Fibroblast of mammary gland (primary cell): ENCODE data around the gene CNGB1.

Experiments used
- DNase-seq: peaks from one replicate; pipeline ENCODE4 v3.0.0-alpha.2; 2010; ENCODE audit warnings: low read depth
- H3K4me3 ChIP-seq: 2 replicates; pipeline ENCODE4 v1.5.1; 2011; ENCODE audit warnings: low read depth, mild to moderate bottlenecking, low read length, moderate library complexity; ENCODE audit not compliant: control insufficient read depth
- TF ChIP-seq, protein P1 (sequence below): conservative IDR thresholded peaks from 2 replicates; pipeline ENCODE4 v1.5.1; 2011; ENCODE audit warnings: low read depth, low read length, inconsistent platforms; ENCODE audit not compliant: control insufficient read depth, insufficient read depth

Gene CNGB1

DNA sequence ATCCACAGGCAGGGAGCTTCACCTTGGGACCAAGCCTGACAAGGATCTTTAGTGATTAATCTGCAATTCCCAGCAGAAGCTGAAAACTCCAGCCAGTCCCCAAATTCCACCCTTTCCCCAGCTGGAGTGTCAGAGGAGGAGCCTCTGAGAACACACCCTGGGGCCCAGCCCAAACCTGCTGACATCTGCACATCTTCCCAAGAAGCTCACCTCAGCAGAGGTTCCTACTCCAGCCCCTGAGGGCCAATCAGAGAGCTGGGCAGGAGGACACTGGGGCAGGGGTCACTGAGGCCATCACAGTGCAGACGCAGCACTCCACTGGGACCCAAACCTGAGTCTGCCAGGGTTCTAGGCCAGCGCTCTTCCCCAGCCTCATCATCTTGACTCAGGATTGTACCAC lies 44.9 kb downstream of the CNGB1 start:
- DNase-seq, result no peak
- H3K4me3 ChIP-seq, result no peak overlapping the region
- TF ChIP-seq, protein P1, sequence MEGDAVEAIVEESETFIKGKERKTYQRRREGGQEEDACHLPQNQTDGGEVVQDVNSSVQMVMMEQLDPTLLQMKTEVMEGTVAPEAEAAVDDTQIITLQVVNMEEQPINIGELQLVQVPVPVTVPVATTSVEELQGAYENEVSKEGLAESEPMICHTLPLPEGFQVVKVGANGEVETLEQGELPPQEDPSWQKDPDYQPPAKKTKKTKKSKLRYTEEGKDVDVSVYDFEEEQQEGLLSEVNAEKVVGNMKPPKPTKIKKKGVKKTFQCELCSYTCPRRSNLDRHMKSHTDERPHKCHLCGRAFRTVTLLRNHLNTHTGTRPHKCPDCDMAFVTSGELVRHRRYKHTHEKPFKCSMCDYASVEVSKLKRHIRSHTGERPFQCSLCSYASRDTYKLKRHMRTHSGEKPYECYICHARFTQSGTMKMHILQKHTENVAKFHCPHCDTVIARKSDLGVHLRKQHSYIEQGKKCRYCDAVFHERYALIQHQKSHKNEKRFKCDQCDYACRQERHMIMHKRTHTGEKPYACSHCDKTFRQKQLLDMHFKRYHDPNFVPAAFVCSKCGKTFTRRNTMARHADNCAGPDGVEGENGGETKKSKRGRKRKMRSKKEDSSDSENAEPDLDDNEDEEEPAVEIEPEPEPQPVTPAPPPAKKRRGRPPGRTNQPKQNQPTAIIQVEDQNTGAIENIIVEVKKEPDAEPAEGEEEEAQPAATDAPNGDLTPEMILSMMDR, result no peak

DNA sequence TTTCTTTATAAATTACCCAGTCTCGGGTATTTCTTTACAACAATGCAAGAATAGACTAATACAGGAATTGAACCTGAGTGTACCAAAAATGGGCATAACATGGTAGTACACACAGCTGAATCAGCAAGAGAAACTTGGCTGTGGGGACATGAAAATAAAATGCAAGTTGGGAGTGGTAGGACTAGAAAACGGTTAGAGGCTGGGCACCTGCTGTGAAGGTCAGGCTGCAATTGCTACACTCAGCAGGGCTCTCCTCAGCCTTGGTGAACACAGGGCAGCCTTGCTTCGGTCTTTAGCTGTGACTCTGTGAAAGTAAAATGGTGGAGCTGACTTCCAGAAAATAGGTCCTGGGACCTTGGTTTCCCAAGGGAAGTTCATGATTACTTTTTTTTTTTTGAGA lies 45.6 kb downstream of the CNGB1 start:
- TF ChIP-seq, protein P1, result no peak
- no peak for DNase-seq
- H3K4me3 ChIP-seq, result no peak overlapping the region

DNA sequence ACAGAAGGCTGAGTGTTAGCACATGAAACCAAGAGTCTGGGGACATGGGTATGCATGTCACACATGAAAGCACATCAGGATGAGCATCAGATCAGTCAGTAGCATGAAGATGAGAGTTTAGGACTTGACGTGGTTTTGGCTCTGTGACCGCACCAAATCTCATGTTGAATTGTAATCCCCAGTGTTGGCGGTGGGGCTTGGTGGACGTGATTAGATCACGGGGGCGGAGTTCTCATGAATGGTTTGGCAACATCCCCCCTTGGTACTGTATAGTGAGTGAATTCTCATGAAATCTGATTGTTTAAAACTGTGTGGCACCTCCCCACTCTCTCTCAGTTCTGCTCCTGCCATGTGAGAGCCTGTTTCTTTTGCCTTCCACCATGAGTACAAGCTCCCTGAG lies 46.4 kb downstream of the CNGB1 start:
- no peak overlapping the region for H3K4me3 ChIP-seq
- TF ChIP-seq, protein P1, result no peak
- no peak for DNase-seq

DNA sequence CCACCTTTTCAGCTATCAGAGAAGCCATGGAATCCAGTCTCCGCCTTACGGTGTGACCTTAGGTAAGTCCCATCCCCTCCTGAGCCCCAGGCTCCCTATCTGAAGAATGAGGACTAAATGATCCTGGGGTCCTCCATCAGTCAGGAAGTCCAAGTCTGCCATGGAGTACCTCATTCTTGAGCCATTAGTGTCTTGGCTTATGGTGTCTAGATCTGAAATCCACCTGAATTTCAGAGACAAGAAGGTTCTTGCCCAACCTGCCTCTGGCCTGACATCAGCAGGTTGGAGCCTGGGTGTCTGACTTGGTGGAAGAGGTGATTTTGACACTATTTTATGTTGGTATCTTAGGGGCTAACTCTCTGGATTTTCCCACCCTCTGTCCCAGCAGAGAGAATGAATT lies 47.1 kb downstream of the CNGB1 start:
- no peak overlapping the region for H3K4me3 ChIP-seq
- no peak for DNase-seq
- TF ChIP-seq, protein P1, result no peak

DNA sequence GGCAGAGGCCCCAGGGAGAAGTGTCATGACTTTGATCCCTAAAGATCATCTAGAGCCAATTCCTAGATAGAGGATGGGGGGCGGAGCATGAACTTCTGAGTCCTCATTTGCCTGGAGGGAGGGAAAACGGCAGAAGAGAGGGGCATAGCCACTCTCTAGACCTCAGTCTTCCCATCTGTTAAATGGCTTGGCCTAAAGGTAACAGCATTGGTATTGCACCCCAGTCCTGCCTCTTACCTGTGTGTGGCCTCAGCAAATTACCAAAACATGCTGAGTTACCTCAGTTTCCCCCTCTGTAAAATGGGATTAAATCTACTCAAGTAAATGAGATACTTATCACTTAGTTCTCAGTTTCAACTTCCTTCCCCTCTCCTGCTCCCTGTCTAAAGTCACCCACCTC lies 47.5 kb downstream of the CNGB1 start:
- TF ChIP-seq, protein P1, result no peak
- no peak for DNase-seq
- H3K4me3 ChIP-seq, result no peak overlapping the region

DNA sequence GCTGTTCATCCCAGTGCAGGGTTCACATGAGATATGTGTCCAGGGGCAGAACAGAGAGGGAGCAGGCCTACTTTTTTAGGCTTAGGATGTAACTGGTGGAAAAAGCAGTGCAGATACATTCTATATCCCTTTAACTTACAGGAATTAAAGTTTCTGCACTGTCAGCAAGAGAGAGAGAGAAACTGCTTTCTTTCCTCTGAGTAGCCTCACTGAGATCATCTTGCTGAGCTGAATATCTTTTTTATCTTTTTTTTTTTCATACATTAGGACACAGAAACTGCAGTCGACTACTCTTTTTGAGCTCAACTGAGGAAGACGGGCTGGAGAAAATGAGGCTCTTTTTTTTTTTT lies 50.1 kb downstream of the CNGB1 start:
- TF ChIP-seq, protein P1, result no peak
- H3K4me3 ChIP-seq, result no peak overlapping the region
- DNase-seq, result no peak

DNA sequence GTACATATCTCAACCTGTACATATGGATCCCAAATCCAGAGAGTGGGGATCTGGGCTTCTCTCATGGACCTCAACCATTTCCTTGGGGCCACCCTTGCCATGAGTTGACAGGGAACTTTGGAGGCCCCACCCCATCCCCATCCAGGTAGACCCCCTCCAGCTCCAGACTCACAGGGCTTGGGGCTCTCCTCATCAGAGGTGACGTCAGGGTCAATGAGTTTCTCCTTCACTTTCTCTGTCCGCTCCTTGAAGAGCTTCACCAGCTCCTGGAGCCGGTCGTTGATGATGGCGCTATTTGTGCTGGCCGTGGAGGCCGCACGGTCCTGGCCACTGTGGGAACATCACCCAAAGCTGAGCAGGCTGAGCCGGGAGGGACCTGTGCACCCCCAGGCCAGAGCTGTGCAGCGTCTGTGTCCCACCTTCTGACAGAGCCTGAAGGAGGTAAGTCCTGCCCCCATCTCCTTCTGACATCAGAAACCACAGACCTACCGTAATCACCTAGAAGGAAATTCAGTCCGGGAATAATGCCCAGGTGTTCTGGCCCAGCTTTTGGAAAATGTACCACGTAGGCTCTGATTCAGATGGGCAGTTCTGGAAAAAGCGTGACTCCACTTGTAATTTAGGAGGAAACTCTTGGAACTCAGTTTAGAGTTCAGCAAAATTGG lies 50.6 kb downstream of the CNGB1 start:
- H3K4me3 ChIP-seq, result no peak overlapping the region
- TF ChIP-seq, protein P1, result no peak
- DNase-seq, result no peak
